NCI-H1092 treated with DMSO at 0.1 percent for 48 hours (cell line): ENCODE data around the gene ABCB11.
A peak's percentile ranks its signal among the peaks of the same experiment; 100 is the strongest.
"Not testable (repeated sequence)": the region's sequence is repeated elsewhere in the genome, so short reads cannot be mapped to it uniquely, and the experiment has no call there.

Experiments used
- DNase-seq: peaks from one replicate; lab custom pipeline; 2025; lab: John Stamatoyannopoulos, UW

The ABCB11 gene

GRCh38 chr2:168890006-168890782 lies 140.9 kb downstream of the ABCB11 start, which contains the start of gene SPC25:
SPC25 (minus strand) TSS chr2:168890430; CDS start chr2:168889519, 911 bp downstream.
- peak; percentile 89 for DNase-seq

GRCh38 chr2:168889635-168890005 lies 141.5 kb downstream of the ABCB11 start:
- no peak for DNase-seq

GRCh38 chr2:168884975-168885374 lies 146.1 kb downstream of the ABCB11 start:
- DNase-seq = no peak

- DNase-seq = not testable (repeated sequence)
These were observed 149.0 kb downstream of the ABCB11 start for GRCh38 chr2:168882163-168882562.

- no peak for DNase-seq
These were observed 156.6 kb downstream of the ABCB11 start for GRCh38 chr2:168874368-168875054.

GRCh38 chr2:168870824-168871223 lies 160.3 kb downstream of the ABCB11 start:
- DNase-seq = not testable (repeated sequence)
